Astrocyte of the cerebellum (primary cell): Measurements from ENCODE around the gene DRGX.

ENCODE experiments used
- DNase-seq: peaks from one replicate; pipeline ENCODE4 v3.0.0-alpha.2; 2011; ENCODE audit warnings: low read depth
- H3K4me3 ChIP-seq: 2 replicates; pipeline ENCODE4 v1.5.1; 2011; ENCODE audit warnings: mild to moderate bottlenecking, low read depth, low read length, moderate library complexity
- in situ Hi-C: cut with HindIII; loops from 2 replicates; pipeline ENCODE4 v1.10.0; 2017; ENCODE audit warnings: low sequenced_read_pairs
- TF ChIP-seq, protein P1 (sequence below): IDR thresholded peaks from 2 replicates; pipeline ENCODE4 v1.5.1; 2012; ENCODE audit warnings: low read length, low read depth, moderate library complexity, mild to moderate bottlenecking; ENCODE audit errors: missing control alignments

Gene DRGX

DNA sequence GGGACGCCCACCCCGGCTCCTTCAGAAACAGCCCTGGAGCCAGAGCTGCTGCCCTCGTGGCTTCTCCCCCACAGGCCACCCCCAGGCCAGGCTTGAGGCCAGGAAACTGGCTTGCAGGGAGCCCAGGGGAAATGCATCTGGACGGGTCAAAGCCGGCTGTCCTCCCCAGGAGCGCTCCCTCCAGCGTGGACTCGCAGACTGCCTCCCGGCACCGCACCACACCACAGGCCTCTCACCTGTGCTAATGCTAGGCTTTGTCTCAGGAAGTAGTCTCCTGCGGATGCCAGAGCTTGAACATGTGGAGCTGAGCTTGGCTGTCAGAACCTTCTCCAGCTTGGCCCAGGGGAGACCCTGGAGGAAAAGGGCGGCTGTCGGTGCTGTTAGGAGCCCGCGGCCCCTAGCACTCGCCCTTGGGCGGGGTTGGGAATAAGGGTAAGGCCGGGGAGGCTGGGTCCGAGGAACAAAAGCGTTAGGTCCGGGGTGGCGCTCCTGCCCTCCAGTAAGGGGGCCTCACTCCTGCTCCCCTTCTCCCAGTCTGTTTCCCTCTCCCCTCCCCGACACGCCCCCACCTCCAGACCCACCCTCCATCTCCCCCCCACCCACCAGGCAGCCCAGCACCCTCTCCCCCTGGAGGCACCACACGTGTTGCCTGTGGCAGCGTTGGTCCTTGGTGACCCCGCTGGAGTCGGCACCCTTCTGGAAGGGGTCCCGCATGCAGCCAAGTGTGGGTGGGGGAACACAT, 21.6 kb upstream of the DRGX start:
- in situ Hi-C loops: no loop called here
- TF ChIP-seq, protein P1, sequence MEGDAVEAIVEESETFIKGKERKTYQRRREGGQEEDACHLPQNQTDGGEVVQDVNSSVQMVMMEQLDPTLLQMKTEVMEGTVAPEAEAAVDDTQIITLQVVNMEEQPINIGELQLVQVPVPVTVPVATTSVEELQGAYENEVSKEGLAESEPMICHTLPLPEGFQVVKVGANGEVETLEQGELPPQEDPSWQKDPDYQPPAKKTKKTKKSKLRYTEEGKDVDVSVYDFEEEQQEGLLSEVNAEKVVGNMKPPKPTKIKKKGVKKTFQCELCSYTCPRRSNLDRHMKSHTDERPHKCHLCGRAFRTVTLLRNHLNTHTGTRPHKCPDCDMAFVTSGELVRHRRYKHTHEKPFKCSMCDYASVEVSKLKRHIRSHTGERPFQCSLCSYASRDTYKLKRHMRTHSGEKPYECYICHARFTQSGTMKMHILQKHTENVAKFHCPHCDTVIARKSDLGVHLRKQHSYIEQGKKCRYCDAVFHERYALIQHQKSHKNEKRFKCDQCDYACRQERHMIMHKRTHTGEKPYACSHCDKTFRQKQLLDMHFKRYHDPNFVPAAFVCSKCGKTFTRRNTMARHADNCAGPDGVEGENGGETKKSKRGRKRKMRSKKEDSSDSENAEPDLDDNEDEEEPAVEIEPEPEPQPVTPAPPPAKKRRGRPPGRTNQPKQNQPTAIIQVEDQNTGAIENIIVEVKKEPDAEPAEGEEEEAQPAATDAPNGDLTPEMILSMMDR: no peak
- DNase-seq: no peak
- H3K4me3 ChIP-seq: no peak overlapping the region

DNA sequence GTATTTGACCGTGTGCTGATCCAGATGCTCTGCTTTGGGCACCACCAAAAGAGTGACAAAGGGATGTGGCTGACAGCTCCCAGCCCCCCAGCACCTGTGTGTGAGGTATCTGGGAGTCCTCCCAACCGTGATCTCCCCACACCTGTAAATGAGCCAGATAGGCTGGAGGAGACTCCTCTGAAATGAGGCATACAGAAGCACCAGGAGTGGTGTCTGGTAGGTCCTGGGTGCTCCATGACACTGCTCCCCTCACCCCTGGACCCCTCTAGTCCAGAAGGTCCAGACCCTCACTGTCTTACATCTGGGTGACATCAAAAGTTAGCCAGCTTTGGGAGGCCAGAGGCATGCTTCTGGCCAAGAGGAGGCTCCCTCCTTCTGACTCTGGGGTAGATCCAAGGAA, 20.0 kb upstream of the DRGX start:
- TF ChIP-seq, protein P1: no peak
- no peak for DNase-seq
- no peak overlapping the region for H3K4me3 ChIP-seq
- in situ Hi-C loops: no loop called here

DNA sequence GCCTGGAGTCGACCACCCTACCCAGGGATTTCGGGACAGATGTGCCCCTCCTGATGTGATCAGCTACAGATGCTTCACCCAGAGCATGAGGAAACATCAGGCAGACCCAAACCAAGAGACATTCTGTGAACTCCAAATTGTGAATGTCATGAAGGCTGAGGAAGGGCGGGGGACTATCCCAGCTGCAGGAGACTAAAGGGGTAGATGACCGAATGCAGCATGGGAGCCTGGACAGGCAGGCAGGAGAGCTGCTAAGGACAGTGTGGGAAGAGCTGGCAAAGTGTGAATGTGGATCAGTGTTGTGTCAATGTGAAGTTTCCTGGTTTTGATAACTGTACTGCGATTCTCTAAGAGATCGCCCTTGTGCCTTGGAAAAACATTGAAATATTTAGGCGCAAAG, 19.2 kb upstream of the DRGX start:
- TF ChIP-seq, protein P1: no peak
- DNase-seq: no peak
- in situ Hi-C loops: no loop called here

DNA sequence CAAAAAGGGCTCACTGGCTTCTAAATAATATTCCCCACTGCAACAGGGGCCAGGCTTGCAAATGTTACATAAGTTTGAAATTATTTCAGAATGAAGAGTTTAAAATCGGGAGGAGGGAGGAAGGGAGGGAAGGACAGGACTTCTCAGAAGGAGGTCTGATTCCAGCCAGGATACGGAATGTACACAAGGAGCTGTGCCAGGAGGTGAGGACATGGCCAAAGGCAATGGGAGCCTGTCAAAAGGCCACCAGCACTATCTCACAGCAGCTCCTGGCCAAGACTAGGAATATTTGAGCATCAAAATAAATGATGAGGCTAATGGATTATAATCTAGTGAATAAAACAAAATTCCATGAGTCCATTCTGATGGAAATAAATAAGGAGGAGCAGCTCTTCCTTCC, 18.6 kb upstream of the DRGX start:
- no peak for DNase-seq
- in situ Hi-C loops: no loop called here
- no peak overlapping the region for H3K4me3 ChIP-seq
- TF ChIP-seq, protein P1: no peak

More for the DNA sequence above, 19.2 kb upstream of the DRGX start:
- no peak overlapping the region for H3K4me3 ChIP-seq

DNA sequence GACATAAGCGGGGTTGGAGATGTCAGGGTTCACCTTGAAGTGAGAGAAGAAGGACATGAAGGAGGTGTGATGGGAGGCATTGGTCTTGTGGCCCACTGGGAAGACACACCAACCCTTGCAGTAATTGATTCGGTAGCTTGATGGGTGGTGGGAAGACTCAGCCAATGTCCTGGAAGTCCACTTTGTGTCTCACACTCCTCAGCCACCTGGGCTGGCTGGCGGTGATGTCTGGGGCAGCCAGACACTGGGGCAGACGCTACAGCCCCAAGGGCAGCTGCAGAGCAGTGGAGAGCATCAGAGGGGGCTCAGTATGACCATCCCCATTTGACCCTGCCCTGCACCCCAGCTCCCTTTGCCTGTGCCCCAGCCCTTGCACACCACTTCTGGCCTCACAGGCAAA, 16.7 kb upstream of the DRGX start:
- in situ Hi-C loops: no loop called here
- H3K4me3 ChIP-seq: no peak overlapping the region
- TF ChIP-seq, protein P1: no peak
- no peak for DNase-seq

DNA sequence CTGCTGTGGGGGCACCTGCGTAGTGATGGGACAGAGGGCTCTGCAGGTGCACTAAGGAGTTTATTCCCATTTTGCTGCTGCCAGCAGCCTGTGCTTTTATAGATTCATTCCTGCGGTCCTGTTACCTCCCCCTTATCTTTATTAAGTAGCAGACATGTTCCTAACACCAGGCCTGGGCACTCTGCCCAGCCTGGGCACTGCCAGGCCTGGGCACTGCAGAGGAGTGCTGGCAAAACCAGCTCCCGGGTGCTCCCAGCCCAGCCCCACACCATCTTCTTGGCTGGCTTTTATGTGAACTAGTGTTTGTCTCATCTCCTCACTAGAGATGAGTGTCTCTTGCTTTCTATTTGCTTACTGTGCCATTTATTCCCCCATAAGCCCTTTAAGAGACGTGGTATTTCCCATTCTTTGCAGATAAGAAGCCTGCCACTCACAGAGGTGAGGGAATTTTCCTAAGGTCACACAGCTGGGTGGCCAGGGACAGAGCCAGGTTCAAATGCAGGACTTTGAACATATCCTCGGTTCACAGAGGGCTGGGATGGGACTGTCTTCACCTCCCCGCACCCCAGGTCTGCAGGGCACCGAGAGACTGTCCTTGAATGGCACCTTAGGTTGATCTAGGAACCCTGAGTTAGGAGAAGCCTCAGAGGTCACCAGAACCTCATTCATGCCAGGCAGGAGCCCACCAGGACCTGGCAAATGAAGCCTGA, 14.6 kb upstream of the DRGX start:
- in situ Hi-C loops: no loop called here
- H3K4me3 ChIP-seq: no peak overlapping the region
- TF ChIP-seq, protein P1: no peak
- DNase-seq: no peak
